HG03025 (cell line): ENCODE data around the gene CDK5RAP1.
"Not testable (repeated sequence)": the region's sequence is repeated elsewhere in the genome, so short reads cannot be mapped to it uniquely, and the experiment has no call there.

ENCODE experiments used
- ATAC-seq: cut with Tn5 transposase; IDR thresholded peaks from one replicate; pipeline ENCODE4 v1.9.1; 2021; ENCODE audit warnings: mild to moderate bottlenecking, moderate library complexity; ENCODE audit not compliant: unreplicated experiment, low FRiP score

Gene CDK5RAP1, protein sequence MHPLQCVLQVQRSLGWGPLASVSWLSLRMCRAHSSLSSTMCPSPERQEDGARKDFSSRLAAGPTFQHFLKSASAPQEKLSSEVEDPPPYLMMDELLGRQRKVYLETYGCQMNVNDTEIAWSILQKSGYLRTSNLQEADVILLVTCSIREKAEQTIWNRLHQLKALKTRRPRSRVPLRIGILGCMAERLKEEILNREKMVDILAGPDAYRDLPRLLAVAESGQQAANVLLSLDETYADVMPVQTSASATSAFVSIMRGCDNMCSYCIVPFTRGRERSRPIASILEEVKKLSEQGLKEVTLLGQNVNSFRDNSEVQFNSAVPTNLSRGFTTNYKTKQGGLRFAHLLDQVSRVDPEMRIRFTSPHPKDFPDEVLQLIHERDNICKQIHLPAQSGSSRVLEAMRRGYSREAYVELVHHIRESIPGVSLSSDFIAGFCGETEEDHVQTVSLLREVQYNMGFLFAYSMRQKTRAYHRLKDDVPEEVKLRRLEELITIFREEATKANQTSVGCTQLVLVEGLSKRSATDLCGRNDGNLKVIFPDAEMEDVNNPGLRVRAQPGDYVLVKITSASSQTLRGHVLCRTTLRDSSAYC

DNA sequence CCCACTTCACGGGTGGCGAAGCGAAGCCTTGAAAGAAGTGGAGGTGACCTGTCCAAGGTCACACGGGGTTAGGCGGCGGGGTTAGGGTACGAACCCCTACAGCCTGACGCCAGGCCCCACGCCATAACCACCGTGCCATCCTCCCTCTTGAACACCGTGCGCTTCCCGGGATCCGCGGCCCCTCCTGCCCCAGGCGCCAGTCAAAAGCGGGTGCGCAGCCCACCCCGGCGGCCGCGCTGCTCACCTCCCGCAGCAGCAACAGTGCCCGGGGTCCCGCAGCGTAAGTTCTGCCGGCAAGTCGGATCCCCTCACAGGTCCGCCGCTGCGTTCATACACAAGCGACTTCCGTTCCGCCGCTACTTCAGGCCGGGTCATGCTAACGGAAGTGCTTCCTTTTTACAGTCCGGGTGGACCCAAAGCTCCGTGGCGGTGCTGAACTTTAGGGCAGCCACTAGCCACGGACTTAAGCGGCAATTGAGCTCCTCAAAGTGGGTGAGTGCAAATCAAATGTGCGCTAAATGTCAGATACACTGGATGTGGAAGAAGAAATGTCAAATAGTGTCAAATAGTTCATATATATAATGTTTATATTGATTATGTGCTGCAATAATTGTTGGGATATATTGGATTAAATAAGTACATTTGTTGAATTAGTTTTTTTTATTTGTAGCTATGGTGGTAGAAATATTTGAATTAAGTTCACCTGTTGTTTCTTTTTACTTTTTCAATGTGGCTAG is at the start of gene CDK5RAP1:
Gene CDK5RAP1, minus strand, starts transcription at position 336 of the 737 bp plus-strand sequence. CDS start 4,455 bp downstream, outside the sequence.
- peak; percentile 79 for ATAC-seq

DNA sequence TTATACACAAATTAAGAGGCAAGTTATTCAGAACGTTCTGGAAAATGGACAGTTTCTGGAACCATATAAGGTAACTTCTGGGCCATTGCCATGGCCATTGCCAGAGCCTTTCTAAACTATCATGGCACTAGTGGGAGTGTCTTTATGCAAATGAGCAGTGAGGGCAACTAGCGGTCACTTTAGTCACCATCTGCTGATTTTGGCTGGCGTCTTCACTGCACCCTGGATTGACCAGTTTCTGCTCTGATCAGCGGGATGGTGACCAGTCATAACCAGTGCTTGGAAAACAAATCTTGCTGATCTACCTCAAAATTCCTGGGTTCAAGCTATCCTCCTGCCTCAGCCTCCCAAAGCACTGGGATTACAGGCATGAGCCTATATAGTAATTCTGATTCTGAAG is 49.5 kb upstream of the CDK5RAP1 start:
- no peak for ATAC-seq

DNA sequence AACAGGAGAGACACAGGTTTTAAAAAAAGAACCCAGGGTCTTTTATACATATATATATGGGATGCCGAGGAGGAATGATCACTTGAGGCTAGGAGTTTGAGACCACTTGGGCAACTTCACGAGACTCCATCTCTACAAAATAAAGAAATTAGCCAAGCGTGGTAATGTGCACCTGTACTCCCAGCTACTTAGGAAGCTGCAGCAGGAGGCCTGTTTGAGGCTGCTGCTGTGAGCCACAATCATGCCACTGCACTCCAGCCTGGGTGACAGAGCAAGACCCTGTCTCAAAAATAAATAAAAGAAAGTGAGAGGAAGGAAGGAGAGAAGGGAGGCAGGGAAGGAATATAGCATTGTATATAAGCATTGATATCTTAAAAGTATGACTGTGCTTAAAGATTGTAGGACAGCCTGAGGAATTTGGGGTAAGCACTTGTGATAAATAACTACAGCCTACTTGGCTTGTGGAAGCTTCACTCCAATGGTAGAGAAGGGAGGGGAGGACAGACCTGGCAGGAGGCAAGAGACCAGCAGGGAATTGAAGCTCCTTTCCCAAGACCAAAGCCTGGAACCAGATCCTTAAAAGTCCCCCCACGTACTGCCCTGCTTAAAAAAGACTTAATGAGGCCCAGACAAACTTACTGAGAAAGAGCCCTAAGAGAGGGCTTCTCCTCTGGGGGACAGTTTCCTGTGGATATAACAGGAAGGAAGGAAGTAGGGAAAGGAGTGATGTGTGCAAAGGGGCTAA is 44.7 kb upstream of the CDK5RAP1 start:
- ATAC-seq: no peak

DNA sequence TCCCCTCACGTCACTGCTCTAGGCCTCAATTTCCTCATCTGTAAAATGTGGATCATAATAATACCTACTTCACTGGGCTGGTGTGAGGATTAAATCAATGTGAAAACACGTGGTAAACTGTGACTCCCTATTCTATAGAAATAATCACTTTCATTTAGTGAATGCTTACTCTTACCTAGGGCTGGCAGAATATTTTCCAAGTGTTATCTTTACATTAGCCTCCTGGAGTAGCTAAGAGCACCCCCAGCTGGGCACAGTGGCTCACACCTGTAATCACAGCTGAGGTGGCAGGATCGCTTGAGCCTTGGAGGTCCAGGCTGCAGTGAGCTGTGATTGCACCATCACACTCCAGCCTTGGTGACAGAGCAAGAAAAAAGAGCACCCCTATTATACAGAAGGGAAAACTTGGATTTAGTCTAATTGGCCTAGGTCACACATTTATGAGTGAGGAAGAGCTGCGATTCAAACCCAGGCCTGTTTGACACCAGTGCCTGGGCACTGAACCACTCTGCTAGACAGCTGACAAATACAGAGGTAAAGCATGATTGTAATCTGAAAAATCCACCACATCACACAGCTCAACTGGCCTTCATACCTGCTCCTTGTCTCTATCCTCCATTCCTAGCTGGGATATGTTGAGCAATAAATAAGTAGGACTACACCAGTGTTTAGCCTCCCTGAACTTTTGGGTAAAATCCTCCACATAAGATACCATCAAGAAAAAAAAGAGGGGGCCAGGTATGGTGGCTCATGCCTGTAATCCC is 43.7 kb upstream of the CDK5RAP1 start:
- ATAC-seq: no peak

DNA sequence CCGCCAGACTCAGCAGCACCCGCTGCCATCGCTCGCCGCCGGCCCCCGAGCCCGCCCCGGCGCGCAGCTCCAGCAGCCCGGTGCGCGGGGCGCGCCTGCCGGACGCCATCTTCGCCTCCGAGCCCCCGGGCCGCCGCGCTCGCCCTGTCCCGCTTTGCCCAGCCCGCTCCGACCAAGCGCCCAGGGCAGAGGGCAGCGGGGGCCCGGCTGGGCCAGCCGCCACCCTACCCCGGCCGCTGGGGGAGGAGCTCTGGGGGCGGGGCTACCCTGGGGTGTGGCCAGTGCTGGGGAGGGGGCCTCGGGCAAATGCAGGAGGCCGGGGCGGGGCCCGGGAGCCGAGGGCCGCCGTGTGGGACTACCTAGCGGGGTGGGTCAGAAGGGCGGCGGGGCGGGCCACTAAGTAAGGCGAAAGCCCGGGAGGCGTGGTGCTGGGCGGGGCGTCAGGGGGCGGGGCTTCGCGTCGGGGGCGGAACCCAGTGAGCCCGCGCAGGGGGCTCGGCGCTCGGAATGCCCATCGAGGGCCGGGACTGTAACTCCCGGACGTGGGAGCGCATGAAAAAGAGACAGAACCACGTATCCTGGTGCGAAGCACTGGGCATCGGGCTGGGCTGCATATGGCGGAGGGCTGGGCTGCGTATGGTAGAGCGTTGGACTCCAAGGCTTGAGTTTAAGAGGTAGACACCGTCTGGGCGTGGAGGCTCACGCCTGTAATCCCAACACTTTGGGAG is 42.4 kb upstream of the CDK5RAP1 start, which contains the start of gene SNTA1:
Gene SNTA1, minus strand, starts transcription at position 252 of the 728 bp plus-strand sequence. Its CDS starts 143 bp downstream, at position 109.
- ATAC-seq: peak; percentile 62

DNA sequence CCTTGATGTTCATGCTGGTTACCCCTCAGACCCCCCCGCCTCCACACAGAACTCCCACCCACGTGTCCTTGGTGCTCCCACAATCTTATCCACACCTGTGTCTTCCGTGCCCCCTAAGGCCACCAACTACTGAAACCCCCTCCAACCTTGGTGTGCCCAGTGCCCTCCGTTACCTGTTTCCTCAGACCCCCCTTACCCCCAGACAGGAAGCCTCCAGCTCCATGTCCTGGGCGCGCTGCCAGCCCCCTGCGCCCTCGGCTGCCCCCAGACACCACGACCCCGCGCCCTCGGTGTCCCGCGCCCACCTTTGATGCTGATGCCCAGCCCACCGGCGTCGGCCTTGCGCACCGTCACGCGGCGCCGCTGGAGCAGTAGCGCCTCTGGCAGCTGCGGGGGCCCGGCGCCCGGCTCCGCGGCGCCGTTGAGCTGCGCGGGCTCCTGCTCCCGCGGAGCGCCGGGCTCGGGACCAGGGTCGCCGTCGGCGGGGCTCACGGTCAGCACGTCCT is 41.7 kb upstream of the CDK5RAP1 start:
- ATAC-seq: no peak

DNA sequence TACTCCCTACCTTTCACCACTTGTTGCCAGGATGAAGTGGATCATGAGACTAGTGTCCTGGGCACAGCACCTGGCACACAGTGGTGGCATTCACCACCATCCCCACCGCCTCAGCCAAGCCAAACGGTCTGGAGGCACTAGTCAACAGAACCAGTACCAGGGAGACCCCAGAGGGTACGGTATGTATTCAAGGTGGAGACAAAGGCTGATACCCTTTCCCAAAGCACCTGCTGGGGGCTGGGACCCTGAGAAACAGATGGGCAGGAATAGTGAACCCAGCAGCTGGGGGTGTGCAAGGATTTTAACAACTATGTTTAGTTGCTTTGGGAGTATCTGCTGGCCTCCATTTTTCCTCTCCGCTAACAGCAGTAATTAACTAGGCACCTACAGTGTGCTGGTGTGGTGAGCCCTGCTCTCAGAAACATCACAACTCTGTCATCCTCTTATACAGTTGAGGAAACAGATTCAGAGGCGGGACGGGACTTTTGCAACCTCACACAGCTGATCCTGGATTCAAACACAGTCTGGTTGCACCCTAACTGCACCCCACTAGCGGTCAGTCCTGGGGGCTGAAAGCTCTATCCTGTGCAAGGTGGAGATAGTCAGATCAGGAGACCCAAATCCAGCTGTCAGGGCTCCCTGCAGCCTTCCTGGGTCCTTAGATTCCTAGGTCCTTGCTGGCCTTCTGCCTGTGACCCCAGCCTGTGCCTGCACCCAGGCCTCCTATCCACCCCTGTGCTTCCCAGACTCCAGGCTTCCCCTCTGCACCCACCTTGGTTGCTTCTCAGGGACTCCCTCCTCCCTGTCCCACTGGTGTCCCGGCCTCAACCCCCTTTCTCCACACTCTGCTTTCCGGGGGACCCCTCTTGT is 41.1 kb upstream of the CDK5RAP1 start:
- no peak for ATAC-seq

DNA sequence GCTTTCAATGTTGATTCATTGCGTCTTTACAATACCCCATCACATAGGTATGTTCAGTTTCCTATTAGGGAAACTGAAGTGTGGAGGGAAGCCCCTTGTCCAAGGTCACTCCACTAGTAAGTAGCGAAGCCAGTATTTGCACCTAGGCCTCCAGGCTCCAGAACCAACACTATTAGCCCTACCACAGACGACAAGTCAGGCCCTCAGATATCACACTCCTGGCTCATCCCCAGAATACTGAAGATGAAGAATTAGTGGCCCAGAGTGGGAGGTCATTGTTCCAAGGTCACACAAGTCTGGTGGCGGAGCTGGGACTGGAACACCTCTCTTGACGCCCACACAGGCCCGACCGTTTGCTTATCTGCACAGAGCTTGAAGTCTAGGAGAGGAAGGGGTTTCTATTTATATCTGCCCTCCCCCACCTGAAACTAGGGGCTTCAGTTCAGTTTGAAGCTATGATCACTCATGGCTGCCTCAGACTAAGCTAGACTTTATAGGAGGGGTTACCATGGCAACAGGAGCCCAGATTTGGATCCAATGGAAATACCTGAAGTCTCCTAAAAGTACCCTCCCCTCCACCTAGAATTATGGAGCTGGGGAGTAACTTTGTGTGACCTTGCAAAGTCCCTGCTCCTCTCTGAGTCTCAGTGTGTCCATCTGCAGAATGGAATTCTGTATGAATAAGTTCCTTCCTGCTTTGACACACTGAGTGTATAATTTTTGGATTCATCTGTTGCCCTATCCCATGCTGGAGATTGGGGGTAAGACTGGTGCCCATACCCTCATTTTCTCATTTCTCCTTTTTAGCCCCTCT is 40.0 kb upstream of the CDK5RAP1 start:
- ATAC-seq: no peak

DNA sequence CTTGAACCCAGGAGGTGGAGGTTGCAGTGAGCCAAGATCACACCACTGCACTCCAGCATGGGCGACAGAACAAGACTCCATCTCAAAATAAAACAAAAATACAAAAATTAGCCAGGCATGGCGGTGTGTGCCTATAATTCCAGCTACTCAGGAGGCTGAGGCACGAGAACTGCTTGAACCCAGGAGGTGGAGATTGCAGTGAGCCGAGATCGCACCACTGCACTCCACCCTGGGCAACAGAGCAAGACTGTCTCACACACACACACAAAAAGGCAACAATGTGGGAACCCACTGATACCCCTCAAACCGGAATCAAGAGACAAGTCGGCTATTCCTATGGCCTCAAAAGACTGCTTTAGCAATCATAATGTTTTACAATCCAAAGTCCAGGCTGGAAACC is 39.2 kb upstream of the CDK5RAP1 start:
- not testable (repeated sequence) for ATAC-seq

DNA sequence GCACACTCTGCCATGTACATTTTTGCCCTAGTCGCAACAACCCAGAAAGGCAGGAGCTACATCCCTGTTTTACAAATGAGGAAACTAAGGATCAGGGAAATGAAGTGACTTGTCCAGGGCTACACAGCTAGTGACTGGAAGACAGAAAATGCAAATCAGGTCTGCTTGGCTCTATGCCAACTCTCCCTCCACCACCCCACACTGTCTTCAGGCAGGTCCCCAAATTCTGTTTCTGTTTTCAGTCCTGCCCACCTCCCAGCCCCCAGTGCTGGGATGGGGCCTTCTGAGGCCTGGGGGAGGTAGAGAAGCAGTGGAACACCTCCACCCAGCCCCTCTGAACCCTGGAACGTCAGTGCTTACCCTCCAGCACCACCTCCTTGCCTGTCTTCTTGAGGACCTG is 37.2 kb upstream of the CDK5RAP1 start:
- no peak for ATAC-seq

DNA sequence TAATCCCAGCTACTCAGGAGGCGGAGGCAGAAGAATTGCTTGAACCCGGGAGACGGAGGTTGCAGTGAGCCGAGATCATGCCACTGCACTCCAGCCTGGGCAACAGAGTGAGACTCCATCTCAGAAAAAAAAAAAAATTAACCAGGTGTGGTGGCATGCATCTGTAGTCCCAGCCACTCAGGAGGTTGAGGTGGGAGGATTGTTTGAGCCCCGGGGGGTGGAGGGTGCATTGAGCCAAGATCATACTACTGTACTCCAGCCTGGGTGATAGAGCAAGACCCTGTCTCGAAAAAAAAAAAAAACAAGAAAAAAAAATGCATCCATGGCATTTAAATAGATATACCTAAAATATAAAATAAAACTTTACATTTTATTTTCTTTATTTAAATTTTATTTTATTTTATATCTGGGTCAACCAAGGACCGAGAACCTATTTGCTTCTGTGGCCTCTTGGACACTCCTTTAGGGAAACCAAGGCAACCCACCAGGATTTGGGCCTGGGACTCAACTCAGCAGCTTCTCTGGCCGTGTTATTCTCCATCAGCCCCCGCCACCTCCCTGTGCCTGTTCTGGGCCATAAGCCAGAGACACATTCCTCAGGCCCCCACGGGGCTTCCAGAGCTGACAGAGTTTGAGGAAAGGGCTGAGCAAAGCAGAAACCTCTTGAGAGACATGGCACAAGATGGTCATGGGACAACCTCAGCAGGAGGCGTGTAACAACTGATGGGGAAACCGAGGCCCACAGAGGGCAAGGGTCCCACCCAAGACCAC is 36.0 kb upstream of the CDK5RAP1 start:
- ATAC-seq: no peak

DNA sequence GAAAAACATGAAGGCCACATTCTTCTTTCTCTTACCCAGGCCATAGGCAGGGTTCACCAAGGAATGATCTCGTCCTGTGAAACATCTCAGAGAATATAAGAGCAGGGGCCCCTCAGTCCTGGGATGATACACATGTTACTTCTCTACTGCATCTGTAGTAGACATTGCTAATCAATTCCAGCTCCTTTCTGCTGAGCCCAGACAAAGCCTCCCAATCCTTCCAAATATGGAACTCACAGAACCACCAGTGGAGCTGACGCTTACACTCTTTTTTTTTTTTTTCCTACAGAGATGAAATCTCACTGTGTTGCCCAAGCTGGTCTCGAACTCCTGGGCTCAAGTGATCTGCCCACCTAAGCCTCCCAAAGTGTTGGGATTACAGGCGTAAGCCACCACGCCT is 33.1 kb upstream of the CDK5RAP1 start:
- no peak for ATAC-seq

DNA sequence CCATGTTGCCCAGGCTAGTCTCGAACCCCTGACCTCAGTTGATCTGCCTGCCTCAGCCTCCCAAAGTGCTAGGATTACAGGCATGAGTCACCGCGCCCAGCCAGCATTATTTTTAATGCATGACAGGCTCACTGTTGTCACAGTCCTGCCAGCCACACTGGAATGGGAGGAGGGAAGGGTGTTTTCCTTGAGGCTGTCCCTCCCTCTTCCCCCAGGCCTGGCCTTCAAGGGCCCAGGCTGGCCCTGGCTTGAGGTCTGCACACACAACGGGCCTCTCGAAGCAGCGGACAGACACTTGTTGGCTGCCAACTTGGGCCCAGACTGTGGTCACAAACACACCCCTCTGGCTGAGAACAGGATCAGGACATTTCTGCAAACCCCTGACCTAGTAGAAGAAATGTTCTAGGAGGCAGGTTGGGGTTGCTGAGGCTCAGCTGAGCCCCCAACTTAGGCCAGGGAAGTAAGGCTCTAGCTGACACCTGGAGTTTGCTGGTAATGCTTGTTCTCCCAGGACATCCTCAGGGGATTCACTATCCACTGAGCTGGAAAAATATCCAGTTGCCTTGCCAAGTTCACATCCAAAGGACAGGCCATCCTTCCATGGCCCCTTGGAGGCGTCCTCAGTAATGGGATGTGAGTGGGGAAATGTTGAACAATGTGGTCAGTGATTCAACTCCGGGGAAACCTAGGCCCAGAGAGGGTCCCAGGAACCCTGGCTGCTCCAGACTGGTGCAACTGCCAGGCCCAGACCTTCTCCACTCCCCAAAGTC is 32.3 kb upstream of the CDK5RAP1 start:
- no peak for ATAC-seq

DNA sequence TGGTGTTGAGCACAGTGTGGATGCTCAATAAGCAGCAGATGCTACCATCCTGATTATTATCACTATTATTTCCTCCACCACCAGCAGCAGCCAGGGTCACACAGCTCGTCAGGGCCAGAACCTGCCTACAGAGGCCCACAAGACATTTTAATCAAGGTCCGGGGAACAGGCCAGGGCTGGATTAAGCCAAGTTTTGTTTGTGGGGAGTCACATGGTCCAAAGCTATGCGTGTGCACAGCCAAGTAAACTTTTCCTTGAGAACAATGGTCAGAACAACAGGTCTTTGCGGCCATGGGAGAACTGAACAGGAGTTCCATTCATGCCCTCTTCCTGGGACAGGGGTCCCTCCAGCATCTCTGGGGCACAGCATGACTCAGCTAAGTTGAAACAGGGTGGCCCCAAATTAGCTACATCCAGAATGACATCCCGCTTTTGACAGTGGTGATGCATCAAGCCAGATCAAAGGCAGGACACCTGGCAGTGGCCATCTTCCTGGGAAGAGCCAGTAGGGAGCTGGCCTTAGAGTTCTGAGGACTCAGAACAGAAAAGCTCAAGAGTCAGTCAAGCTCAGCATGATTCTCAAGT is 30.6 kb upstream of the CDK5RAP1 start:
- no peak for ATAC-seq

DNA sequence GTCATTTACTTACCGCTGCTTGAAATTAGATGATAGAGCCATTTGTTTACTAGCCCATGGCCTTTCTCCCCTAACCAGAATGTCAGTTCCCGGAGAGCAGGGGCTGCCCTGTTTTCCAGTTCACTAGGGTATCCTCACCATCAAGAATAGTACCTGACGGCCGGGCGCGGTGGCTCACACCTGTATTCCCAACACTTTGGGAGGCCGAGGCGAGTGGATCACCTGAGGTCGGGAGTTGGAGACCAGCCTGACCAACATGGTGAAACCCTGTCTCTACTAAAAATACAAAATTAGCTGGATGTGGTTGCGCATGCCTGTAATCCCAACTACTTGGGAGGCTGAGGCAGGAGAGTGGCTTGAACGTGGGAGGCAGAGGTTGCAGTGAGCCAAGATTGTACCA is 22.6 kb upstream of the CDK5RAP1 start:
- ATAC-seq: not testable (repeated sequence)
